OCI-LY3 (cell line): ENCODE results near the gene NTN3.

Experiments used
- EZH2phosphoT487 ChIP-seq: fragments of 200-600 bp; shearing (Covaris generic); IDR thresholded peaks from 2 replicates; pipeline ENCODE4 v1.6.1; 2018; ENCODE audit warnings: antibody characterized with exemption, mixed run types, low read depth
- TF ChIP-seq, protein P1 (sequence below): fragments of 200-600, 300-600 bp; sonication (generic); IDR thresholded peaks from 2 replicates; pipeline ENCODE4 v1.5.1; 2014; ENCODE audit warnings: antibody characterized with exemption, low read length, low read depth

DNA sequence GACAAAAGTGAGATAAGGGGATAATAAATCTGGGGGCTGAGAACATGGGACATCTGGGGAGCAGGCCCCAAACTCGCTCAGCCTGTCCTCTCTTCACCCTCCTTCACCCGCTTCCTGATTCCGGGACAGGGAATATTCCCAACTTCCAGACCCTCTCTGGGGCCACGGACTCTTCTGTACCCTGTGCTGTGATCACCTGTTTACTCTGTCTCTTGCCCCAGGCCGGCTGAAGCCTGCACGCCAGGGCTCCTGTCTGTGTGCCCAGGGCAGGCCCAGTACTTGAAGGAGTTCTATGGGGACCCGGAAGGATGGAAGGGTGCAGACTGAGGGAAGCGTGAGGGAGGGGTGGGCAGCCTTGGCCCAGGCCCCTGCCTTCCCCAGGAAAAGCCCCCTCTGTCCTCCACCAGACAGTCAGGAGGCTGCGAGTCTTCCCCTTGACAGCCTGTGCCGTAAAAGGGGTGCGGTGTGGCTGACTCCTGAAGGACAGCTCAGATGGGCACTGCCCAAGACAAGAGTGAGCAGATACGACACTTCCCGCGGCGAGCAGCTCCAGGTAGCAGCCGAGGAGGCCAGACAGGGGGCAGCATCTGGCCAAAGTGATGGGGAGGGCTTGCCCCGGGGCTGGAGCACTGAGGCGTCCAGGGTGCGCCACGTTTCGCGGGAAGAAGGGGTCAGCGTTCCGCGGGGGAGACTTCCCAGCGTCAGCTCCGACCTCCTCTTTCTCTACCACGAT is 42.9 kb upstream of the NTN3 start:
- TF ChIP-seq, protein P1, sequence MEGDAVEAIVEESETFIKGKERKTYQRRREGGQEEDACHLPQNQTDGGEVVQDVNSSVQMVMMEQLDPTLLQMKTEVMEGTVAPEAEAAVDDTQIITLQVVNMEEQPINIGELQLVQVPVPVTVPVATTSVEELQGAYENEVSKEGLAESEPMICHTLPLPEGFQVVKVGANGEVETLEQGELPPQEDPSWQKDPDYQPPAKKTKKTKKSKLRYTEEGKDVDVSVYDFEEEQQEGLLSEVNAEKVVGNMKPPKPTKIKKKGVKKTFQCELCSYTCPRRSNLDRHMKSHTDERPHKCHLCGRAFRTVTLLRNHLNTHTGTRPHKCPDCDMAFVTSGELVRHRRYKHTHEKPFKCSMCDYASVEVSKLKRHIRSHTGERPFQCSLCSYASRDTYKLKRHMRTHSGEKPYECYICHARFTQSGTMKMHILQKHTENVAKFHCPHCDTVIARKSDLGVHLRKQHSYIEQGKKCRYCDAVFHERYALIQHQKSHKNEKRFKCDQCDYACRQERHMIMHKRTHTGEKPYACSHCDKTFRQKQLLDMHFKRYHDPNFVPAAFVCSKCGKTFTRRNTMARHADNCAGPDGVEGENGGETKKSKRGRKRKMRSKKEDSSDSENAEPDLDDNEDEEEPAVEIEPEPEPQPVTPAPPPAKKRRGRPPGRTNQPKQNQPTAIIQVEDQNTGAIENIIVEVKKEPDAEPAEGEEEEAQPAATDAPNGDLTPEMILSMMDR = peak; percentile 35
- no peak for TF ChIP-seq EZH2phosphoT487
